Esophagus mucosa (tissue), 1 donor: ENCODE measurements around the gene VMP1. TPM values are rescaled to one million over a fixed set of nuclear protein-coding genes. Genes with fewer than 3 reads are reported as not detected.
A peak's percentile ranks its signal among the peaks of the same experiment; 100 is the strongest.
"Not testable (repeated sequence)": the region's sequence is repeated elsewhere in the genome, so short reads cannot be mapped to it uniquely, and the experiment has no call there.

Source experiments
- ATAC-seq: fragments of 200-7000 bp; cut with Tn5 transposase; one replicate; pipeline ENCODE4 v1.9.1; 2020
- total RNA-seq: library from RNA; stranded (reverse); gene quantifications from one replicate; pipeline ENCODE4 v1.2.4, GENCODE V29; 2023
- donor health status: DM: yes; HTN: yes; CAD: no.

The VMP1 gene
- total RNA-seq, 1 donor from 2014 or later: 133 TPM

- ATAC-seq: peak; percentile 16
Measured at GRCh38 chr17:59783221-59784047, 76.0 kb downstream of the VMP1 start.

DNA sequence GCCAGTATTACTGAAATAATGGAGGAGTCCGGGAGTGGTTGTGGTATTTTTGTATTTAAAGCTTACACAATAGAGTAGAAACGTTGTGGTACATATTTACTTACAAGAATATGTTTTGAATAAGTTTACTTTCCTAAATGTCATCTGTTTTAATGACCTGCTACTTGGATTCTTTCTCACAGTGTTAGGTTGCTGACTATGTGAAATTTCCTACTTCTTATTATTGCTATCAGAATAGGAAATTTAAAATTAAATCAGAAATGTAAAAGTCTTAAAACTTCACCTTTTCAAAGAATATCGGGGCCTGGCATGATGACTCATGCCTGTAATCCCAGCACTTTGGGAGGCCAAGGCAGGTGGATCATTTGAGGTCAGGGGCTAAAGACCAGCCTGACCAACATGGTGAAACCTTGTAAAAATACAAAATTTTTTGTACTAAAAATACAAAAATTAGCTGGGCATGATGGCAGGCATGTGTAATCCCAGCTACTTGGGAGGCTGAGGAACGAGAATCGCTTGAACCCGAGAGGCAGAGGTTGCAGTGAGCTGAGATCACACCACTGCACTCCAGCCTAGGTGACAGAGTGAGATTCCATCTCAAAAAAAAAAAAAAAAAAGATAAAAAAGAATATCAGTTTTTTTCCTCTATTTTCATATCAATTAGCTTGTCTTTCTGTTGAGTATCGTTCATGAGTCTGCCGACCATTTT lies 77.8 kb downstream of the VMP1 start:
- no peak for ATAC-seq

DNA sequence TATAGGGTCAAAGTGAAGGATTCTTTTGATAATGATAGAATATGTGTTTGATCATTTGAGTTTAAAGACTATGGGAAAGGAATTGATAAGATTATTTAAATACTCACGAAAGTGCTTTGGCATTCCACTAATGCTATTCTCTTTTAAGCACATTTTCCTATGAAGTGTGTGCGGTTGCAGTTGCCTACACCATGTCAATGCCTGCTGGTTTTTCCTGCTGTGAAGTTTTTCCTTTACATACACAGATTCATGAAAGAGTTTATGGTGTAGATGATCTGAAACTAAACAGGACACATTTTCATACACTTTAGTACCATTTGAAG lies 78.7 kb downstream of the VMP1 start:
- ATAC-seq: no peak

DNA sequence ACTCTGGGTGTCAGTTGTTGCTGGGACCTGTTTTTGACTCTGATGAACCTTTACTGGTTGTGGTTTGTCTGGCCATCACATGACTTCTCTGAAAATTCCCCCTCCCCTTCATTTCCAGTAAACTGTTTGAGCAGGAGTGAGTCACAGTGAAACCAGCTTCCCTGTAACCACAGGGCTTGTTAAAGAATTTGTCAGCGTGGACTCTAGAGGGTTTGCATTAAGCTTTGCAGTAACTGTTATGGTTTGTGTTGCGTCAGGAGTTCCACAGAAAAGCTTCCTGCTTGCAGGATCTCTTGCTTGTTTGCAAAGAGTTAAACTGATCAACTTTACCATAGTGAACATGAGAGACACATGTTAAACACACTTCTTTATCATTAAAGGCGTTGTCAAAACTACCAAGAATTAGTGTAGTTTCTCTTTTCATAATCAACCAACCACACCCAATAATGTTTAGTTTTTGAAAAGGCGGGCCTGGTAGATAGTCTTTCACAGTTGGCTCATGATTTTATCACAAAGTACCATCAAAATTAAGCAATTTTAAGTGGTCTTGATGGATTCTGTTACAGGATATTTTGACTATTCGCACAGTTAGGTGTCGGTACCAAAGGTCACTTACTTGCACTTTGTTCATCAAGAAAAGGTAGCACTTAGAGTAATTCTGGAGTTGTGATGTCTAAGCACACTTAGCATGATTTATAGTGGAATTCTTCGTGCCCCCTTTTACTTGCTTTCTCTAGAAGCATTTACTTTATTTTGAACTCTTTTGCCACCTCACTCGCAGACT lies 79.3 kb downstream of the VMP1 start:
- ATAC-seq: peak; percentile 96

DNA sequence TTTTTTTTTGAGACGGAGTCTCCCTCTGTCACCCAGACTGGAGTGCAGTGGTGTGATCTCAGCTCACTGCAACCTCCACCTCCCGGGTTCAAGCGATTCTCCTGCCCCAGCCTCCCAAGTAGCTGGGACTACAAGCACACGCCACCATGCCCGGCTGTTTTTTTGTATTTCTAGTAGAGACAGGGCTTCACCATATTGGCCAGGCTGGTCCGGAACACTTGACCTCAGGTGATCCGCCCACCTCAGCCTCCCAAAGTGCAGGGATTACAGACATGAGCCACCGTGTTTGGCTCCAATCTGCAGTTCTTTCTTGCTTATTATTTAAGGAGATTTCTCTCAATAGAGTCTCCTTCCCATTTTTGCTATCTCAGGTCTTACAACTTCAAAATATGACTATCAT lies 82.4 kb downstream of the VMP1 start:
- ATAC-seq: not testable (repeated sequence)

DNA sequence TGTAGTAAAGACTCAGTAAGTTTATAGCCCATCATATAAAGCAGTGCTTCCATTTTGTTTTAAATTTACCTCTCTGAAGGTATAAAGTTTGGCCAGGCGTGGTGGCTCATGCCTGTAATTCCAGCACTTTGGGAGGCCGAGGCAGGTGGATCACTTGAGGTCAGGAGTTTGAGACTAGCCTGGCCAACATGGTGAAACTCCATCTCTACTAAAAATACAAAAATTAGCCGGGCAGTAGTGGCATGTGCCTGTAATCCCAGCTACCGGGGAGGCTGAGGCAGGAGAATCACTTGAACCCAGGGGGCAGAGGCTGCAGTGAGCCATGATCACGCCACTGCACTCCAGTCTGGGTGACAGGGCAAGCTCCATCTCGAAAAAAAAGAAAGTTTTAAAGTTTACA lies 83.0 kb downstream of the VMP1 start:
- not testable (repeated sequence) for ATAC-seq

DNA sequence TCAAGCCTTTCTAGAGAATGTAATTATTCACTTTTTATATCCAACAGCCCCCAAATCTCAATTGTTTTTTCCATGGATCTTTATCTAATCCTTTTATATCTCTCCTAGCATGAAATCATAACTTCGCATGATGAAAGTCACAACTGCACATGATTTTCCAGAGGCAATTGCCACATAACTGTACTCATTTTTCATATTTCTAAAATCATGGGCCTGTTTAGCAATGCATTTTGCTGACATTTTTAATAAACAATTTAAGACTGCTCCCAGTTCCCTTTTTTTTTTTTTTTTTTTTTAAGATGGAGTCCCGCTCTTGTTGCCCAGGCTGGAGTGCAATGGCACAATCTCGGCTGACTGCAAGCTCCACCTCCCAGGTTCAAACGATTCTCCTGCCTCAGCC lies 83.5 kb downstream of the VMP1 start:
- no peak for ATAC-seq

DNA sequence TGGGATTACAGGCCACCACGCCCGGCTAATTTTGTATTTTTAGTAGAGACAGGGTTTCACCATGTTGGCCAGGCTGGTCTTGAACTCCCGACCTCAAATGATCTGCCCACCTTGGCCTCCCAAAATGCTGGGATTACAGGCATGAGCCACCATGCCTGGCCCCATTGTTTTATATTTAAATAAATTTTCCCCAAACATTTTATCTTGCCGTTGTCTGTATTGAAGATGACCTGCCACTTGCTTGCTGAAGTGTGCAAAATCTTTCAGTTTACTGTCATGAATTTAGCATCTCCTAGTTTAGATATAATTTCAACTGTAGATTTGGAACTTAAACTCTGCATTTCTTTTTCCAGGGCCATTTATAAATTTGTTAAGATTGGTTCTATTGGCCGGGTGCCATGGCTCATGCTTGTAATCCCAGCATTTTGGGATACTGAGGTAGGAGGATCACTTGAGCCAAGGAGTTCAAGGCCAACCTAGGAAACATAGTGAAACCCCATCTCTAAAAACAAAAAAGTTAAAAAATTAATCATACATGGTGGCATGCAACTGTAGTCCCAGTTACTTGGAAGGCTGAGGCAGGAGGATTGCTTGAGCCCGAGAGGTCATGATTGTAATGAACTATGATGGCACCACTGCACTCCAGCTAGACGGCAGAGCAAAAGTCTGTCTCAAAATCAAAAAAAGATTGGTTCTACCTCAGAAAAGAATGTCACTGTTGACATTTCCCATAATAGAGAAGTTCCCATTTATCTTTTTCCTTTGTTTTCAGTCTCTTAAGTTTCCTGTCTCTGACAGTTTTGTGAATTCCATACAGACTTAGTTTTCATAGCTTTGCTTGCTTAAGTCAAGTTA lies 84.4 kb downstream of the VMP1 start:
- ATAC-seq: no peak

- not testable (repeated sequence) for ATAC-seq
Measured at GRCh38 chr17:59792458-59792823, 85.0 kb downstream of the VMP1 start.

GRCh38 chr17:59793205-59793604 lies 85.8 kb downstream of the VMP1 start:
- no peak for ATAC-seq

- ATAC-seq: no peak
Measured at GRCh38 chr17:59796138-59796537, 88.7 kb downstream of the VMP1 start.

DNA sequence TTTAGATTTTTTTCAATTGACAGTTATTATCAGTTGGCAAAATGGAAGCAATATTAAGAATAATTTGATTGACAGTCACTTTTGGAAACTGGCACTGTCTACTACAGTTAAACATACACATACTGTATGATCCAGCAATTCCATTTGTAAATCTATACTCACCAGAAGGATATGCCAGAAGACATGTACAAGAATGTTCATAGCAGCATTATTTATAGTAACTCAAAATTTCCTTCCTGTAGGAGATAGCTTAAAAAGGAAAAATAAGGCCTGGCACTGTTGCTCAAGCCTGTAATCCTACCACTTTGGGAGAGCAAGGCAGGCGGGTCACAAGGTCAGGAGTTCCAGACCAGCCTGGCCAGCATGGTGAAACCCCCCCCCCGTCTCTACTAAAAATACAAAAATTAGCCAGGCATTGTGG lies 89.3 kb downstream of the VMP1 start:
- ATAC-seq: no peak

DNA sequence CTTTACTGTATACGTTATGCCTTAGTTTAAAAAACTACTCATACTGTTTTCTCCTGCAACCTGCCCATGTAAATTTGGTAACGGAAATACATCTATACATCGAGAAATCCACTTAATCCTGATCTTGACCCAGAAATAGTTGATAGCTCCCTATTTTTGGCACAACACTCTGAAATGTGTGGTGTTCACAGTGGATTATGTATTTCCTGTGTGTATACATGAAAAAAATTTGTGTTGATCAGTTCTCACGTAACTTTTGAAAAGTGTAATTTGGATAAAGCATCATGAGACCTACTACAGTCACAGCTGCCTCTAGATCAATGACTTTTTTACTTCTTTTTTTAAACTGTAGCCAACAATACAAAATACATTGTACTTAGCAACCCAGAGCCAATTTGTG lies 90.7 kb downstream of the VMP1 start:
- ATAC-seq: no peak

GRCh38 chr17:59800530-59800942 lies 93.1 kb downstream of the VMP1 start:
- ATAC-seq: no peak

GRCh38 chr17:59802160-59802559 lies 94.7 kb downstream of the VMP1 start:
- ATAC-seq: no peak

DNA sequence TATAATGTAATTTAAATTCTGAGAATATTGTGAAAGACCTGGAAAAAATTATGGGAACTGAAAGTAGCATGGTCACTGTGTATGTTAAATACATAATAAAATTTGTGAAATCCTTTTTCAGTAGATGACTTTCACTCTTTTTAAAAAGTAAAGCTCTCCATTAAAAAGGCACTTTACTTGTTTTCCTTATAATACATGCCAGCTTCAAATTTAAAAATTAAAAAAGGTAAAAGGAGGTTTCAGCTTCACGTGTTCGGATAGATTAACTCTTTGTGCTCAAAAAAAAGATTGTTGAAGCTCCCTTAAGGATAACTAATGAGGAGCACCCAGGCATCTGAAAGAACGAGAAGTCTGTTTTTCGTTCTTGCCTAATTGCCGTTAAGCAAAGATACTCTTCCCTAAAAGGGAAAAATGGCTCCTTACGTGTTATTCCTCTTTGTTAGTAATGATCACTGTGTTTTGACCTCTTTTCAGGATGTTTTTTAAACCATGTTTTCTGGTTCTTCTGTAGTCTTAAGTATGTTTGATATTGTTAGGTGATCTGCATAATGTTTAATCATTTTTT lies 97.5 kb downstream of the VMP1 start:
- no peak for ATAC-seq

DNA sequence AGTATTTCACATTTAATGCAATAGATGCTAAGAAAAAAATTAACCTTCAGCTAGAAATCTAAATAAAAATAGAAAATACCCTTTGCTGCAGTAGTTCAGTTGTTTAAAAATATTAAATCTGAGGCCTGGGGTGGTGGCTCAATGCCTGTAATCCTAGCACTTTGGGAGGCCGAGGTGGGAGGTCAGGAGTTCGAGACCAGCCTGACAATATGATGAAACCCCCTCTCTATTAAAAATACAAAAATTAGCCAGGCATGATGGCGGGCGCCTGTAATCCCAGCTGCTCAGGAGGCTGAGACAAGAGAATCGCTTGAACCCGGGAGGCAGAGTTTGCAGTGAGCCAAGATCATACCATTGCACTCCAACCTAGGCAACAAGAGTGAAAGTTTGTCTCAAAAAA lies 98.9 kb downstream of the VMP1 start:
- not testable (repeated sequence) for ATAC-seq

DNA sequence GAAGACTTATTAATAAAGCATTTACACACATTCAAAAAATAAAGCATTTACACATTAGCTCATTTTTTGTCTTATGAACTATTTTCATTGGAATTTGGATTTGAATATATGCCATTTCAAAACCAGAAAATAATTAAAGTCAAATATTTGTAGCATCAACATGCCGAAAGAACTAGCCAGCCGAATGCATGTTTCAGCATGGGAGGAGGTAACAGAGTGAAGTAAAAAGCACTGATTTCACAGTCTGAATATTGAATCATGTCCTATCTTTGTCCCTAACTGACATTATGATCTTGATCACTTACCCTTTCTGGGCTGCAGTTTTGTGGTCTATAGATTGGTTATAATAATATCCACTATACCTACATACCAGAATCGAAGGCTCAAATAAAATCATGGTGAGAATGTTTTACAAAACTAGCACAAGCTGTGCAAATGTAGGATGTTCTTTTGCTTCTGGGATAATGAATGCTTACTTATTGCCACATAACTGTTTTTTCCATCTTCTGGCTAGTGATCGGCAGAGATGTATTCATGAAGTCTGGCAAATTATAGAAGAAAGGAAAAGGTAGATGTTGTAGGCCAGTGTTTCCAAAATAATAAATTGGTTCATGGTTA lies 100.5 kb downstream of the VMP1 start:
- ATAC-seq: no peak

- ATAC-seq: no peak
Measured at GRCh38 chr17:59810894-59811153, 103.4 kb downstream of the VMP1 start.

- no peak for ATAC-seq
Measured at GRCh38 chr17:59811209-59811608, 103.8 kb downstream of the VMP1 start.

GRCh38 chr17:59812139-59812538 lies 104.7 kb downstream of the VMP1 start:
- no peak for ATAC-seq

DNA sequence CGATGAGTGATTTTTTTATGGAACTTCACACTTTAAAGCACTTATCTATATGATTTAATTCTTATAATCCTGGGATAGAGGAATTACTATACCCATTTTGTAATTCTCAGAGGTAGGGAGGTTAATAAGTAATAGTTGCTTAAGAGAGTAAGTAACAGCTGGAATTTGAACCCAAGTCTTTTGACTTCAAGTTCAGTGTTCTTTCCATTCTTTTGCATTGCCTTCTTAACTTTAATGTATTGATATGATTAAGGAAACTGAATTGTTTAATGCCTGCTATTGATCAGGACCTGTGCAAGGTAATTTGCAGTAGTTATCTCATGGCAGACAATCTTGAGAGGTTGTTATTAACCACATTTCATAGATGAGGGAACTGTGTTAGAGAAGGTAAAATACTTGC lies 106.8 kb downstream of the VMP1 start:
- no peak for ATAC-seq
